Measurements from ENCODE around the gene TMEM247. TPM values are rescaled to one million over a fixed set of nuclear protein-coding genes. Genes with fewer than 3 reads are reported as not detected.

Gene TMEM247
- total RNA-seq, 1 donor from 2014 or later = not detected

- Mint-ChIP-seq H3K27me3 (ENCODE audit: low read depth, unreplicated experiment) (no peaks in the 10 kb centered on the region), H3K4me1 (ENCODE audit: low read depth, unreplicated experiment) (no peaks in the 10 kb centered on the region), H3K36me3 (ENCODE audit: low read depth, unreplicated experiment) (peaks cover 6% of the 10 kb centered on the region)
Observed at GRCh38 chr2:46531863-46532262, 52.5 kb downstream of the TMEM247 start.

More at GRCh38 chr2:46531863-46532262, 52.5 kb downstream of the TMEM247 start:
- FAIRE-seq (no peak), DNase-seq (ENCODE audit: low read depth) (no peak)
- no peaks in the 10 kb centered on the region for H3K79me2 ChIP-seq (ENCODE audit: insufficient read depth, low read length)
- no peak overlapping the region for H3K4me2 ChIP-seq (ENCODE audit: low read length)
- H3K27me3 ChIP-seq (ENCODE audit: insufficient read depth, low read length) = no peaks in the 10 kb centered on the region
- Mint-ChIP-seq H3K9me3 (ENCODE audit: unreplicated experiment) (peaks cover 6% of the 10 kb centered on the region), H3K4me3 (ENCODE audit: unreplicated experiment) (no peak overlapping the region), H3K27ac (ENCODE audit: unreplicated experiment) (no peak overlapping the region)
- TF ChIP-seq EZH2 (IDR thresholded peaks at IDR 0.05; ENCODE audit: insufficient read depth, low read length) (no peak), CTCF (IDR thresholded peaks at IDR 0.05; ENCODE audit: insufficient read depth, low read depth, low read length) (no peak)
- no peaks in the 10 kb centered on the region for H3K9me3 ChIP-seq (ENCODE audit: insufficient read depth, low read depth, low read length)
- H2AFZ ChIP-seq (ENCODE audit: low read depth, low read length) = no peak overlapping the region
- no peaks in the 10 kb centered on the region for H3K4me1 ChIP-seq (ENCODE audit: insufficient read depth, low read length)
- H3K9ac ChIP-seq (ENCODE audit: low read length) = no peak overlapping the region
- H4K20me1 ChIP-seq (ENCODE audit: insufficient read depth, low read length) = no peaks in the 10 kb centered on the region
- H3K4me3 ChIP-seq (ENCODE audit: insufficient read depth, low read depth, low read length) = no peak overlapping the region
- no peak overlapping the region for H3K27ac ChIP-seq (ENCODE audit: low read depth, low read length)
- no peaks in the 10 kb centered on the region for H3K36me3 ChIP-seq (ENCODE audit: insufficient read depth, low read length)

Other genes with a start within 250 kb of the TMEM247 start
- gene EPAS1, start 182.2 kb upstream of the TMEM247 start, total RNA-seq = 42.8 and 42.9 TPM in 2 replicates
- 103 and 109 TPM in 2 replicates for gene RHOQ, start 62.9 kb downstream of the TMEM247 start, total RNA-seq
- 4.9 and 6.2 TPM in 2 replicates for gene ATP6V1E2, start 63.0 kb downstream of the TMEM247 start, total RNA-seq
- gene PIGF, start 137.5 kb downstream of the TMEM247 start, total RNA-seq = 21.0 and 21.4 TPM in 2 replicates
- gene CRIPT, start 137.7 kb downstream of the TMEM247 start, total RNA-seq = 17.2 and 18.5 TPM in 2 replicates
- 16.5 TPM in 2 replicates for gene SOCS5, start 219.7 kb downstream of the TMEM247 start, total RNA-seq

Measured in astrocyte (in vitro differentiated cells and primary cell).